Loucy (cell line): ENCODE data around the gene TAF3.

ENCODE experiments used
- CTCF ChIP-seq: fragments of 200-600 bp; sonication (generic); conservative IDR thresholded peaks from 2 replicates; pipeline ENCODE4 v1.5.1; 2014; ENCODE audit warnings: mild to moderate bottlenecking, antibody characterized with exemption, low read length
- EZH2phosphoT487 ChIP-seq: fragments of 200-600 bp; IDR thresholded peaks from 2 replicates; pipeline ENCODE4 v1.6.1; 2018; ENCODE audit warnings: antibody characterized with exemption, mild to moderate bottlenecking, moderate library complexity, borderline replicate concordance

- TF ChIP-seq CTCF (no peak), EZH2phosphoT487 (no peak)
Observed at GRCh38 chr10:7941576-7941975, 123.3 kb downstream of the TAF3 start.
